ENCODE results near the gene GULP1. TPM values are rescaled to one million over a fixed set of nuclear protein-coding genes. Genes with fewer than 3 reads are reported as not detected.
A peak's percentile ranks its signal among the peaks of the same experiment; 100 is the strongest.

Gene GULP1, protein sequence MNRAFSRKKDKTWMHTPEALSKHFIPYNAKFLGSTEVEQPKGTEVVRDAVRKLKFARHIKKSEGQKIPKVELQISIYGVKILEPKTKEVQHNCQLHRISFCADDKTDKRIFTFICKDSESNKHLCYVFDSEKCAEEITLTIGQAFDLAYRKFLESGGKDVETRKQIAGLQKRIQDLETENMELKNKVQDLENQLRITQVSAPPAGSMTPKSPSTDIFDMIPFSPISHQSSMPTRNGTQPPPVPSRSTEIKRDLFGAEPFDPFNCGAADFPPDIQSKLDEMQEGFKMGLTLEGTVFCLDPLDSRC
- 108 and 135 TPM in 2 replicates for total RNA-seq (2014; rRNA removed; shearing (Covaris generic))

DNA sequence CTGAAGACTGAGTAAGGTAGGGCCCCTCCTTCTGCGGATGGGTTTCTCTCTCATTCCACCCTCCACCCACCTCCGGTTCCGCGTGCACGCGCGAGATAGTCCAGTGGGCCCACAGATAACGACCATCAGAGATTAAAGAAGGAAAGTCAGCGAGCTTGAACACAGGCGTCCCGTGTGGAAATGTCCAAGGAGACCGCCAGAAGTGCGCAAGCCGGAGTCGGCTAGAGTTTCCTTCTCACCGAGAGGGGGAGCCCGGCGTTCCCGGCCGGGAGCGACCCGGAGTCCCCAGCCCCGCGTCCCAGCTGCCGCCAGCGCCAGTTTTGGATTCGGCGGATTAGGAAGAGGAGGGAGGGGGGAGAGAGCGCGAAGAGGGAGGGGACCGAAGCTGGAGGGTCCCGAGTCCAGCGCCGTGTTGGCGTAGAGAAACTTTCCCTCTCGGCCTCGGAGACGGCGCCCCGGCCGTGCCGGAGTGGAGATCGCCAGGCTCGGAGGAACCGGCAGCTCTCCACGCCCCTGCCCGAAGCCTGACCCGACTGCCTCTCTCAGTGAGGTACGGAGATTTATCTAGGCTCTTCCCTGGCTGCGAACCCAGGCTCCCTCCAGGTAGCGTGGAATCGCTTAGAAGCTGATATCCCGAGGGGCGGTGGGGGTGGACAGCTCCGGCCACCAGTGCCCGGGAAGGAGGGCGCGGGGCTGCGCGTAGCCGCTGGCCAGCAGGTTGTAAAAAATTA is at the start of gene GULP1:
GULP1 (plus strand) TSS at position 258 of the 731 bp plus-strand sequence. CDS start 185,829 bp downstream, outside the sequence.
- DNase-seq (ENCODE audit: low read depth in 1 of 2, low spot score in 2 of 2): peak; percentile 82 to 91

DNA sequence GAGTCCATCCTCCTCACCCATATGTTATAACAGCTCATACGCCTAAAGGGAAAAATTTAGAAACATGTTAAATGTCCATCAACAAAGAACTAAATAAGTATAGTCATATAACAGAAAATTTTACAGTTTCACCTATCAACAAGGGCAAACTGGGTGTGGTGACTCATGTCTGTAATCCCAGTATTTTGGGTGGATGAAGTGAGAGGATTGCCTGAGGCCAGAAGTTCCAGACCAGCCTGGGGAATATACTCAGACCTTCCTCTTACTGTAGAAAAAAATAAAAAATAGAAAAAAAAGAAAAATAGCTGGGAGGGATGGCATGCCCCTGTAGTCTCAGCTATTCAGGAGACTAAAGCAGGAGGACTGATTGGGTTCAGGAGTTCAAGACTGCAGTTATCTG is 48.3 kb upstream of the GULP1 start:
- DNase-seq (ENCODE audit: low read depth in 1 of 2, low spot score in 2 of 2): no peak

More for the DNA sequence above, at the start of gene GULP1:
- Histone ChIP-seq H3K27me3 (replicated peaks) (no peaks in the 10 kb centered on the region), H3K4me1 (replicated peaks) (peaks cover 11% of the 10 kb centered on the region), H3K9me3 (replicated peaks) (no peaks in the 10 kb centered on the region), H3K4me3 (peak within 1 kb of the TSS; percentile 78), H3K36me3 (peaks cover 11% of the 10 kb centered on the region), H3K27ac (peak within 1 kb of the TSS; percentile 89)

GRCh38 chr2:188244383-188244782 is 47.3 kb upstream of the GULP1 start:
- no peaks in the 10 kb centered on the region for H3K36me3 ChIP-seq
- no peaks in the 10 kb centered on the region for H3K9me3 ChIP-seq (replicated peaks)
- no peak overlapping the region for H3K27ac ChIP-seq
- peaks cover 25% of the 10 kb centered on the region for H3K4me1 ChIP-seq (replicated peaks)
- no peak overlapping the region for H3K4me3 ChIP-seq
- peak; percentile 34 to 43 for DNase-seq (ENCODE audit: low read depth in 1 of 2, low spot score in 2 of 2)
- no peaks in the 10 kb centered on the region for H3K27me3 ChIP-seq (replicated peaks)

More for the DNA sequence above, 48.3 kb upstream of the GULP1 start:
- no peak overlapping the region for H3K27ac ChIP-seq
- H3K9me3 ChIP-seq (replicated peaks): no peaks in the 10 kb centered on the region
- H3K27me3 ChIP-seq (replicated peaks): no peaks in the 10 kb centered on the region
- no peak overlapping the region for H3K4me3 ChIP-seq
- no peaks in the 10 kb centered on the region for H3K36me3 ChIP-seq
- peaks cover 25% of the 10 kb centered on the region for H3K4me1 ChIP-seq (replicated peaks)

- Histone ChIP-seq H3K27ac (no peak overlapping the region), H3K9me3 (replicated peaks) (no peaks in the 10 kb centered on the region), H3K4me3 (no peak overlapping the region), H3K27me3 (replicated peaks) (no peaks in the 10 kb centered on the region), H3K4me1 (replicated peaks) (peaks cover 25% of the 10 kb centered on the region), H3K36me3 (no peaks in the 10 kb centered on the region)
- no peak for DNase-seq (ENCODE audit: low read depth in 1 of 2, low spot score in 2 of 2)
Observed at GRCh38 chr2:188245230-188245629, 46.4 kb upstream of the GULP1 start.

- H3K36me3 ChIP-seq: no peaks in the 10 kb centered on the region
- H3K9me3 ChIP-seq (replicated peaks): no peaks in the 10 kb centered on the region
Observed at GRCh38 chr2:188248513-188248912, 43.2 kb upstream of the GULP1 start.

GRCh38 chr2:188251034-188251433 is 40.6 kb upstream of the GULP1 start:
- Histone ChIP-seq H3K27me3 (replicated peaks) (no peaks in the 10 kb centered on the region), H3K4me3 (no peak overlapping the region), H3K4me1 (replicated peaks) (peaks cover 9% of the 10 kb centered on the region; the same call in 1 of the 2 replicates), H3K27ac (no peak overlapping the region), H3K36me3 (no peaks in the 10 kb centered on the region), H3K9me3 (replicated peaks) (no peaks in the 10 kb centered on the region)
- DNase-seq (ENCODE audit: low read depth in 1 of 2, low spot score in 2 of 2): no peak

More at GRCh38 chr2:188248513-188248912, 43.2 kb upstream of the GULP1 start:
- no peaks in the 10 kb centered on the region for H3K27me3 ChIP-seq (replicated peaks)
- no peak overlapping the region for H3K4me3 ChIP-seq
- no peak overlapping the region for H3K27ac ChIP-seq
- no peak for DNase-seq (ENCODE audit: low read depth in 1 of 2, low spot score in 2 of 2)
- H3K4me1 ChIP-seq (replicated peaks): peaks cover 25% of the 10 kb centered on the region

- Histone ChIP-seq H3K4me1 (replicated peaks) (no peaks in the 10 kb centered on the region), H3K9me3 (replicated peaks) (no peaks in the 10 kb centered on the region), H3K4me3 (no peak overlapping the region), H3K27ac (no peak overlapping the region), H3K36me3 (no peaks in the 10 kb centered on the region), H3K27me3 (replicated peaks) (no peaks in the 10 kb centered on the region)
- no peak for DNase-seq (ENCODE audit: low read depth in 1 of 2, low spot score in 2 of 2)
Observed at GRCh38 chr2:188256420-188256819, 35.3 kb upstream of the GULP1 start.

DNA sequence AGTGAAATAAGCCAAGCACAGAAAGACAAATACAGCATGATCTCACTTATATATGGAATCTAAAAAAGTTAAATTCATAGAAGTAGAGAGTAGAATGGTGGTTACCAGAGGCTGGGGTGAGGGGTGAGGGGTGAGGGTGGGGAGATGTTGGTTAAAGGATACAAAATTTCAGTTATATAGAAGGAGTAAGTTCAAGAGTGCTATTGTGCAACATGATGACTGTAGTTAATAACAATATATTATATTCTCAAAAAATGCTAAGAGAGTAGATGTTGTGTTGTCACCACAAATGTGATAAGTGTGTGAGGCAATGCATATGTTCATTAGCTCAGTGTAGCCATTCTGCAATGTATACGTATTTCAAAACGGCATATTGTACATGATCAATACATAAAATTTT is 26.4 kb upstream of the GULP1 start:
- Histone ChIP-seq H3K9me3 (replicated peaks) (no peaks in the 10 kb centered on the region), H3K36me3 (no peaks in the 10 kb centered on the region)
- no peak for DNase-seq (ENCODE audit: low read depth in 1 of 2, low spot score in 2 of 2)

GRCh38 chr2:188267776-188268175 is 23.9 kb upstream of the GULP1 start:
- H3K4me3 ChIP-seq: no peak overlapping the region
- H3K36me3 ChIP-seq: no peaks in the 10 kb centered on the region
- no peaks in the 10 kb centered on the region for H3K4me1 ChIP-seq (replicated peaks)
- no peaks in the 10 kb centered on the region for H3K9me3 ChIP-seq (replicated peaks)
- no peaks in the 10 kb centered on the region for H3K27me3 ChIP-seq (replicated peaks)
- no peak for DNase-seq (ENCODE audit: low read depth in 1 of 2, low spot score in 2 of 2)
- no peak overlapping the region for H3K27ac ChIP-seq

More for the DNA sequence above, 26.4 kb upstream of the GULP1 start:
- no peak overlapping the region for H3K27ac ChIP-seq
- H3K4me3 ChIP-seq: no peak overlapping the region
- no peaks in the 10 kb centered on the region for H3K27me3 ChIP-seq (replicated peaks)
- no peaks in the 10 kb centered on the region for H3K4me1 ChIP-seq (replicated peaks)

- Histone ChIP-seq H3K36me3 (no peaks in the 10 kb centered on the region), H3K4me1 (replicated peaks) (no peaks in the 10 kb centered on the region), H3K27ac (no peak overlapping the region), H3K4me3 (no peak overlapping the region), H3K9me3 (replicated peaks) (no peaks in the 10 kb centered on the region), H3K27me3 (replicated peaks) (no peaks in the 10 kb centered on the region)
- no peak for DNase-seq (ENCODE audit: low read depth in 1 of 2, low spot score in 2 of 2)
Observed at GRCh38 chr2:188269004-188269403, 22.7 kb upstream of the GULP1 start.

GRCh38 chr2:188272121-188272520 is 19.6 kb upstream of the GULP1 start:
- no peaks in the 10 kb centered on the region for H3K4me1 ChIP-seq (replicated peaks)
- no peak overlapping the region for H3K27ac ChIP-seq
- H3K27me3 ChIP-seq (replicated peaks): no peaks in the 10 kb centered on the region
- H3K4me3 ChIP-seq: no peak overlapping the region
- DNase-seq (ENCODE audit: low read depth in 1 of 2, low spot score in 2 of 2): no peak
- H3K9me3 ChIP-seq (replicated peaks): no peaks in the 10 kb centered on the region
- no peaks in the 10 kb centered on the region for H3K36me3 ChIP-seq

DNA sequence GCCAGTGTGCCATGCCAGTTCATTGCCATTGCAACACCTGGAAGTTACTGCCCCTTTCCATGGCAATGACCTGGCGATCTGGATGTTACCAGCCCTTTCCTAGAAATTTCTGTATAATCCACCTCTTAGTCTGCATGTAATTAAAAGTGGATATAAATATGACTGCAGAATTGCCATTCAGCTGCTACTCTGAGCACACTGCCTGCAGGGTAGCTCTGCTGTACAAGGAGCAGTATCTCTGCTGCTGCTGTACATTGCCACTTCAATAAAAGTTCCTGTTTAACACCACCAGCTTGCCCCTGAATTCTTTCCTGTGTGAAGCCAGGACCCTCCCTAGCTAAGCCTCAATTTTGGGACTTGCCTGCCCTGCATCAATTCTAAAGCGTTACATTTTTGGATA is 17.4 kb upstream of the GULP1 start:
- Histone ChIP-seq H3K4me1 (replicated peaks) (no peaks in the 10 kb centered on the region), H3K9me3 (replicated peaks) (no peaks in the 10 kb centered on the region), H3K27me3 (replicated peaks) (no peaks in the 10 kb centered on the region), H3K36me3 (no peaks in the 10 kb centered on the region), H3K27ac (no peak overlapping the region), H3K4me3 (no peak overlapping the region)
- DNase-seq (ENCODE audit: low read depth in 1 of 2, low spot score in 2 of 2): no peak

GRCh38 chr2:188276255-188276654 is 15.4 kb upstream of the GULP1 start:
- no peaks in the 10 kb centered on the region for H3K4me1 ChIP-seq (replicated peaks)
- no peaks in the 10 kb centered on the region for H3K36me3 ChIP-seq
- no peaks in the 10 kb centered on the region for H3K27me3 ChIP-seq (replicated peaks)
- no peak overlapping the region for H3K27ac ChIP-seq
- no peaks in the 10 kb centered on the region for H3K9me3 ChIP-seq (replicated peaks)
- no peak for DNase-seq (ENCODE audit: low read depth in 1 of 2, low spot score in 2 of 2)
- no peak overlapping the region for H3K4me3 ChIP-seq

DNA sequence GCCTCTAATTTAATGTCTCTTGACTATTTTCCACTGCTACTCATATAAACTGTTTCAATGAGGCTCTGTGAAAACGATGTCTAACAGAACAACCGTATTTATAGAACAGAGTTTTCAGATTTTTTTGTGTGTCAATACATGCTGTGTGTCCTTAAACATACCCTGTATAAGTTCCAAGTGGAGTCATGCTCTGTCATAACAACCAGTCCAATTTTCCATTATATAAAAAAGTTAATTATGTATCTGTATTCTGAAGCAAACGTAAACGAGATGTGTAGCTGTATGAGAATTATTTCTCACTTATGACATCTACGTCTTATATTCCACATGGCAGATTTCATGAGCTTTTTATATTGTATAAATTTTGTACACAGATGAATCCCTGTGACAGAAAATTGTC is 13.9 kb upstream of the GULP1 start:
- H3K27me3 ChIP-seq (replicated peaks): no peaks in the 10 kb centered on the region

More for the DNA sequence above, 13.9 kb upstream of the GULP1 start:
- Histone ChIP-seq H3K9me3 (replicated peaks) (no peaks in the 10 kb centered on the region), H3K4me3 (no peak overlapping the region), H3K4me1 (replicated peaks) (no peaks in the 10 kb centered on the region), H3K36me3 (no peaks in the 10 kb centered on the region), H3K27ac (no peak overlapping the region)
- DNase-seq (ENCODE audit: low read depth in 1 of 2, low spot score in 2 of 2): no peak

Measured in SJSA1 (cell line).